Measurements from ENCODE around the gene ZMIZ1. TPM values are rescaled to one million over a fixed set of nuclear protein-coding genes. Genes with fewer than 3 reads are reported as not detected.
A peak's percentile ranks its signal among the peaks of the same experiment; 100 is the strongest.

The ZMIZ1 gene
- total RNA-seq, 5 donors from 2014 or later (not counting 1 experiment from before 2014, with no cell fraction given) = 16.8 to 27.1 (median 21.2) TPM

- Mint-ChIP-seq H3K4me1 (peaks cover 24 to 41% (median 33%) of the 10 kb centered on the region in 3 donors), H3K36me3 (peaks cover 9% of the 10 kb centered on the region), H3K27me3 (no peaks in the 10 kb centered on the region), H3K9me3 (no peaks in the 10 kb centered on the region), H3K4me3 (no peak overlapping the region), H3K27ac (no peak overlapping the region)
- Histone ChIP-seq H3K4me3 (ENCODE audit: control insufficient read depth in 1 of 2, extremely low read depth in 1 of 2, low read length in 1 of 2) (no peak overlapping the region), H3K4me1 (ENCODE audit: control insufficient read depth in 1 of 2, extremely low read depth in 1 of 2, insufficient read depth in 2 of 2, low read length in 2 of 2) (peaks cover 0 to 34% of the 10 kb centered on the region in 2 experiments), H3K9me3 (no peaks in the 10 kb centered on the region), H3K36me3 (ENCODE audit: control insufficient read depth in 2 of 2, extremely low read depth in 1 of 2, insufficient read depth in 1 of 2, low read length in 1 of 2) (peaks cover 2 to 4% of the 10 kb centered on the region in 2 donors), H3K27ac (ENCODE audit: low read length) (no peak overlapping the region), H3K27me3 (replicated peaks in 1 of 2; ENCODE audit: control insufficient read depth in 2 of 2, extremely low read depth in 1 of 2, insufficient read depth in 2 of 2, low read length in 1 of 2) (no peaks in the 10 kb centered on the region)
- ATAC-seq (replicated peaks in 1 of 4) (no peak), DNase-seq (no peak)
- ChIA-PET POLR2A (no interaction called here), CTCF (no interaction called here)
- WGBS (ENCODE audit: insufficient coverage) = 97% methylated on average over 9 of the region's 10 CpGs
These were observed 196.2 kb downstream of the ZMIZ1 start for GRCh38 chr10:79264942-79265341.

GRCh38 chr10:79266084-79266483, 197.3 kb downstream of the ZMIZ1 start:
- WGBS (ENCODE audit: insufficient coverage) = 43% methylated on average over 4 of the region's 6 CpGs
- Histone ChIP-seq H3K9me3 (no peaks in the 10 kb centered on the region), H3K4me3 (ENCODE audit: control insufficient read depth in 1 of 2, extremely low read depth in 1 of 2, low read length in 1 of 2) (no peak overlapping the region), H3K4me1 (ENCODE audit: control insufficient read depth in 1 of 2, extremely low read depth in 1 of 2, insufficient read depth in 2 of 2, low read length in 2 of 2) (peaks cover 0 to 34% of the 10 kb centered on the region in 2 experiments), H3K36me3 (ENCODE audit: control insufficient read depth in 2 of 2, extremely low read depth in 1 of 2, insufficient read depth in 1 of 2, low read length in 1 of 2) (peaks cover 2 to 5% of the 10 kb centered on the region in 2 donors), H3K27me3 (replicated peaks in 1 of 2; ENCODE audit: control insufficient read depth in 2 of 2, extremely low read depth in 1 of 2, insufficient read depth in 2 of 2, low read length in 1 of 2) (no peaks in the 10 kb centered on the region), H3K27ac (ENCODE audit: low read length) (peak overlapping the region; percentile 65)
- peak in 2 of 35 experiments; percentile 7 to 35 for DNase-seq
- Mint-ChIP-seq H3K9me3 (no peaks in the 10 kb centered on the region), H3K36me3 (peaks cover 9% of the 10 kb centered on the region), H3K4me3 (no peak overlapping the region), H3K27me3 (no peaks in the 10 kb centered on the region), H3K4me1 (peaks cover 24 to 41% (median 30%) of the 10 kb centered on the region in 3 donors), H3K27ac (peak overlapping the region; percentile 61 to 70)
- peak in 1 of 4 experiments; percentile 30 for ATAC-seq (replicated peaks in 1 of 4)
- ChIA-PET CTCF (no interaction called here), POLR2A (no interaction called here)

DNA sequence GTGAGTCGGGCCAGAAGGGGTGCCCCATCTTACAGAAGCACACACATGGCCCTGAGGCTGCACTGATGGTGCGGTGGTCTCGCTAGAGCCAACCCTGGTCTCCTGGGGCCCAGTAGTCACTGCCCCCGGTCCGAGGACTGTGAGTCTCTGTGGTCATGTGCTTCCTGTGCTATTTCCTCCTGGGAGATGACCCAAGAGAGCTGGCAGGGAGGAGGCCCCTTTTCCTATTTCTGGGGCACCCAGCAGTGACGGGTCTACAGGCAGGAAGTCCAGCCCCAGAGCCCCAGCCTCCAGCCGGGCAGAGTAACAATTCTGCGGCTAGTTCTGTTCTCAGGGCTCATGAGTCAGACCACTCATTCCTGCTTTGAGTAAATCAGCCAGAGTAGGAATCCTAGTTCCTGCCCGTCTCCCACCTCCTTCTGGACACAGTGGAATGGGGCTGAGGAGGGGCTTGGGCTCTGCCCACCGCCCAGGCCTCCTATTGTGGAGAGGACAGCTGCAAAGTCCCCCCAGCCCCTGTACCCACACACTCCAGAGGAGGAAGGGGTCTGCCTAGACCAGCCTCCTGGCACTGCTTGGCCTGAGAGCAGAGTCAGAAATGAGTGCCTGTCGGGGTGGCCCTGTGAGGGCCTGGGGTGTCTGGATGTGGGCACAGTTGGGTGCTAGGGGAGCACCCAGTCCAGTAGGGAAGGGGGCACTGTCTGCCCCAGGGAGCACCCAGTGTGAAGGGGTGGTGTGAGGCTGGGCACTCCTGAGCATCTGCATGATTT, 198.0 kb downstream of the ZMIZ1 start:
- H3K36me3 ChIP-seq (ENCODE audit: control insufficient read depth in 2 of 2, extremely low read depth in 1 of 2, insufficient read depth in 1 of 2, low read length in 1 of 2) = peaks cover 2 to 5% of the 10 kb centered on the region in 2 donors
- POLR2A ChIA-PET = no interaction called here
- CTCF ChIA-PET = no interaction called here
- peak overlapping the region; percentile 70 to 74 for H3K27ac Mint-ChIP-seq
- H3K27me3 ChIP-seq (replicated peaks in 1 of 2; ENCODE audit: control insufficient read depth in 2 of 2, extremely low read depth in 1 of 2, insufficient read depth in 2 of 2, low read length in 1 of 2) = no peaks in the 10 kb centered on the region
- DNase-seq (peak in 3 of 35 experiments; percentile 13 to 42 (median 17)), ATAC-seq (replicated peaks in 1 of 4) (peak in 1 of 4 experiments; percentile 36)
- H3K36me3 Mint-ChIP-seq = peaks cover 9% of the 10 kb centered on the region
- H3K27me3 Mint-ChIP-seq = no peaks in the 10 kb centered on the region
- H3K27ac ChIP-seq (ENCODE audit: low read length) = peak overlapping the region; percentile 65
- no peaks in the 10 kb centered on the region for H3K9me3 Mint-ChIP-seq
- no peaks in the 10 kb centered on the region for H3K9me3 ChIP-seq
- H3K4me1 Mint-ChIP-seq = peaks cover 27 to 41% (median 30%) of the 10 kb centered on the region in 3 donors
- H3K4me3 ChIP-seq (ENCODE audit: control insufficient read depth in 1 of 2, extremely low read depth in 1 of 2, low read length in 1 of 2) = no peak overlapping the region
- WGBS (ENCODE audit: insufficient coverage) = 41% methylated on average over 8 of the region's 11 CpGs
- H3K4me1 ChIP-seq (ENCODE audit: control insufficient read depth in 1 of 2, extremely low read depth in 1 of 2, insufficient read depth in 2 of 2, low read length in 2 of 2) = peaks cover 0 to 34% of the 10 kb centered on the region in 2 experiments
- H3K4me3 Mint-ChIP-seq = no peak overlapping the region

GRCh38 chr10:79267499-79267898, 198.7 kb downstream of the ZMIZ1 start:
- Histone ChIP-seq H3K36me3 (ENCODE audit: control insufficient read depth in 2 of 2, extremely low read depth in 1 of 2, insufficient read depth in 1 of 2, low read length in 1 of 2) (peaks cover 0 to 5% of the 10 kb centered on the region in 2 donors), H3K9me3 (no peaks in the 10 kb centered on the region), H3K4me3 (ENCODE audit: control insufficient read depth in 1 of 2, extremely low read depth in 1 of 2, low read length in 1 of 2) (no peak overlapping the region), H3K27ac (ENCODE audit: low read length) (peak overlapping the region; percentile 65), H3K27me3 (replicated peaks in 1 of 2; ENCODE audit: control insufficient read depth in 2 of 2, extremely low read depth in 1 of 2, insufficient read depth in 2 of 2, low read length in 1 of 2) (no peaks in the 10 kb centered on the region), H3K4me1 (ENCODE audit: control insufficient read depth in 1 of 2, extremely low read depth in 1 of 2, insufficient read depth in 2 of 2, low read length in 2 of 2) (peaks cover 0 to 34% of the 10 kb centered on the region in 2 experiments)
- no peak overlapping the region for H3K4me3 Mint-ChIP-seq
- H3K27ac Mint-ChIP-seq = peak overlapping the region in 1 of 2 donors; percentile 52
- no peak for ATAC-seq (replicated peaks in 1 of 4)
- H3K9me3 Mint-ChIP-seq = no peaks in the 10 kb centered on the region
- H3K27me3 Mint-ChIP-seq = no peaks in the 10 kb centered on the region
- H3K4me1 Mint-ChIP-seq = peaks cover 25 to 40% (median 30%) of the 10 kb centered on the region in 3 donors
- peaks cover 9% of the 10 kb centered on the region for H3K36me3 Mint-ChIP-seq
- DNase-seq = no peak
- POLR2A ChIA-PET = no interaction called here
- CTCF ChIA-PET = no interaction called here
- 80% methylated on average over 1 of the region's 3 CpGs for WGBS (ENCODE audit: insufficient coverage)

DNA sequence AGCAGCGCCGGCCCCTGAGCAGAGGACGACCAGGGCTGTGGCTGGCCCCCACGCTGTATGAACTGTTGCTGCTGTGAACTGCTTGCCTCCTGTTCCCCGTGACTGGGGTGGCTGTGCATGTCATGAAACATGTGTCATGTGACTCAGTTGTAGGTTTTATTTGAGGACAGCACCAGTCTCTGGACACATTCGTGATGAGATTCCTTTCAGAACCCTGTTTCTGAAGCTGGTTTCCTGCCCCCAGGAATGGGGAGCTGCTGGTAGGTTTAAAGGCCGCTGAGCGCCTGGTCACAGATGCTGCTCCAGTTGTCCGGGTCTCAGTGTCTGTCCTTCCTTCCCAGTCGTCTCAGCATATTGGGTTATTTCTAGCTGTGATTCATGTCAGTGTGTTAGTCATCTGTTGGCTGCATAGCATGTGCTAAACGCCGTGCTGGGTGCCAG, 199.4 kb downstream of the ZMIZ1 start:
- Histone ChIP-seq H3K27ac (ENCODE audit: low read length) (no peak overlapping the region), H3K4me1 (ENCODE audit: control insufficient read depth in 1 of 2, extremely low read depth in 1 of 2, insufficient read depth in 2 of 2, low read length in 2 of 2) (peaks cover 0 to 34% of the 10 kb centered on the region in 2 experiments), H3K4me3 (ENCODE audit: control insufficient read depth in 1 of 2, extremely low read depth in 1 of 2, low read length in 1 of 2) (no peak overlapping the region), H3K36me3 (ENCODE audit: control insufficient read depth in 2 of 2, extremely low read depth in 1 of 2, insufficient read depth in 1 of 2, low read length in 1 of 2) (peaks cover 0 to 5% of the 10 kb centered on the region in 2 donors), H3K9me3 (no peaks in the 10 kb centered on the region), H3K27me3 (replicated peaks in 1 of 2; ENCODE audit: control insufficient read depth in 2 of 2, extremely low read depth in 1 of 2, insufficient read depth in 2 of 2, low read length in 1 of 2) (no peaks in the 10 kb centered on the region)
- no peaks in the 10 kb centered on the region for H3K27me3 Mint-ChIP-seq
- no peaks in the 10 kb centered on the region for H3K9me3 Mint-ChIP-seq
- no peak for DNase-seq
- ATAC-seq (replicated peaks in 1 of 4) = no peak
- H3K4me3 Mint-ChIP-seq = no peak overlapping the region
- 96% methylated on average over 10 of the region's 12 CpGs for WGBS (ENCODE audit: insufficient coverage)
- peaks cover 25 to 36% (median 30%) of the 10 kb centered on the region in 3 donors for H3K4me1 Mint-ChIP-seq
- H3K36me3 Mint-ChIP-seq = peaks cover 9% of the 10 kb centered on the region
- POLR2A ChIA-PET = no interaction called here
- no peak overlapping the region for H3K27ac Mint-ChIP-seq
- CTCF ChIA-PET = no interaction called here

DNA sequence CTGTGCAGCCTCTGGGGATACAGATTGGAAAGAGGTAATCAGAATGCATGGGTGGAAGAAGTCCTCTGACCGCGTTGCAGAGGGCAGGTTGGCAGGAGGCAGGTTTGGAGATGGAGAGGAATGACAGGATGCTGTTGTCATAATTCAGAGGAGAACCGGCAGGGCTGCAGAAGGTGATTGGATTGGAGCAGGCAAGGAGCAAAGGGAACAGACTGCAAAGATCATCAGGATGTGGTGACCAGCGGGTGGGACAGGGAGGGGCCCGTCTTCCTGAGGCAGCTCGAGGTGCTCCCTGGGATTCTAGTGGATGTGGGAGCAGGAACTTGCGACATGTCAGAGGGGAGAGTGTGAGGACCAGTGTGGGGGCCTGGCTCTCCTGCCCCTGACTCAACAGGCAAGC, 200.0 kb downstream of the ZMIZ1 start:
- no peak overlapping the region for H3K27ac ChIP-seq (ENCODE audit: low read length)
- DNase-seq = no peak
- no peak overlapping the region for H3K4me3 ChIP-seq (ENCODE audit: control insufficient read depth in 1 of 2, extremely low read depth in 1 of 2, low read length in 1 of 2)
- Mint-ChIP-seq H3K27me3 (no peaks in the 10 kb centered on the region), H3K9me3 (no peaks in the 10 kb centered on the region), H3K4me1 (peaks cover 25 to 36% (median 30%) of the 10 kb centered on the region in 3 donors), H3K27ac (no peak overlapping the region), H3K4me3 (no peak overlapping the region), H3K36me3 (peaks cover 9% of the 10 kb centered on the region)
- H3K4me1 ChIP-seq (ENCODE audit: control insufficient read depth in 1 of 2, extremely low read depth in 1 of 2, insufficient read depth in 2 of 2, low read length in 2 of 2) = peaks cover 0 to 34% of the 10 kb centered on the region in 2 experiments
- ChIA-PET CTCF (no interaction called here), POLR2A (no interaction called here)
- no peaks in the 10 kb centered on the region for H3K27me3 ChIP-seq (replicated peaks in 1 of 2; ENCODE audit: control insufficient read depth in 2 of 2, extremely low read depth in 1 of 2, insufficient read depth in 2 of 2, low read length in 1 of 2)
- peaks cover 0 to 5% of the 10 kb centered on the region in 2 donors for H3K36me3 ChIP-seq (ENCODE audit: control insufficient read depth in 2 of 2, extremely low read depth in 1 of 2, insufficient read depth in 1 of 2, low read length in 1 of 2)
- no peaks in the 10 kb centered on the region for H3K9me3 ChIP-seq
- WGBS (ENCODE audit: insufficient coverage) = 97% methylated on average over 3 of the region's 7 CpGs
- ATAC-seq (replicated peaks in 1 of 4) = no peak

Measured in T-cell (primary cell).